Lower leg skin (tissue), 3 donors: ENCODE results near the gene ARMH2.

ENCODE experiments used
- POLR2A ChIP-seq, 2 donors: fragments of 450-650 bp; IDR thresholded peaks; one replicate each; pipeline ENCODE4 v1.6.1; 2016 to 2017; ENCODE audit warnings: antibody characterized with exemption in 2 of 2, mild to moderate bottlenecking in 1 of 2, moderate library complexity in 1 of 2
- TF ChIP-seq, protein P1 (sequence below), 3 donors: fragments of 450-650 bp; IDR thresholded peaks; one replicate each; pipeline ENCODE4 v1.5.1; 2016; ENCODE audit warnings: antibody characterized with exemption in 3 of 3, mild to moderate bottlenecking in 3 of 3, moderate library complexity in 2 of 3

- TF ChIP-seq, protein P1, sequence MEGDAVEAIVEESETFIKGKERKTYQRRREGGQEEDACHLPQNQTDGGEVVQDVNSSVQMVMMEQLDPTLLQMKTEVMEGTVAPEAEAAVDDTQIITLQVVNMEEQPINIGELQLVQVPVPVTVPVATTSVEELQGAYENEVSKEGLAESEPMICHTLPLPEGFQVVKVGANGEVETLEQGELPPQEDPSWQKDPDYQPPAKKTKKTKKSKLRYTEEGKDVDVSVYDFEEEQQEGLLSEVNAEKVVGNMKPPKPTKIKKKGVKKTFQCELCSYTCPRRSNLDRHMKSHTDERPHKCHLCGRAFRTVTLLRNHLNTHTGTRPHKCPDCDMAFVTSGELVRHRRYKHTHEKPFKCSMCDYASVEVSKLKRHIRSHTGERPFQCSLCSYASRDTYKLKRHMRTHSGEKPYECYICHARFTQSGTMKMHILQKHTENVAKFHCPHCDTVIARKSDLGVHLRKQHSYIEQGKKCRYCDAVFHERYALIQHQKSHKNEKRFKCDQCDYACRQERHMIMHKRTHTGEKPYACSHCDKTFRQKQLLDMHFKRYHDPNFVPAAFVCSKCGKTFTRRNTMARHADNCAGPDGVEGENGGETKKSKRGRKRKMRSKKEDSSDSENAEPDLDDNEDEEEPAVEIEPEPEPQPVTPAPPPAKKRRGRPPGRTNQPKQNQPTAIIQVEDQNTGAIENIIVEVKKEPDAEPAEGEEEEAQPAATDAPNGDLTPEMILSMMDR (IDR thresholded peaks at IDR 0.05) = no peak
- no peak for TF ChIP-seq POLR2A (IDR thresholded peaks at IDR 0.05)
Observed at GRCh38 chr6:24825130-24825630, 26.5 kb upstream of the ARMH2 start.
